Activated CD4-positive, alpha-beta T cell treated with anti-CD3 and anti-CD28 coated beads, Interleukin-2, amount 10 ng/mL, durations not matched to agents 7 days and 5 days (primary cell): ENCODE measurements around the gene CPLX4. TPM values are rescaled to one million over a fixed set of nuclear protein-coding genes. Genes with fewer than 3 reads are reported as not detected.
A peak's percentile ranks its signal among the peaks of the same experiment; 100 is the strongest.

Experiments used
- CTCF ChIA-PET: fragments of 350-600 bp; sonication (Branson Sonifier 250); formaldehyde crosslinking; loops from one replicate; lab custom pipeline; 2021; ENCODE audit warnings: antibody characterized with exemption; lab: Charles Lee
- POLR2A ChIA-PET: fragments of 350-600 bp; sonication (Branson Sonifier 250); formaldehyde crosslinking; loops from one replicate; lab custom pipeline; 2021; ENCODE audit warnings: antibody characterized with exemption; lab: Charles Lee
- DNase-seq: peaks from one replicate; pipeline ENCODE4 v3.0.0-alpha.2; 2020
- H3K27ac Mint-ChIP-seq: one replicate; pipeline ENCODE4 v1.8.0; 2021; ENCODE audit warnings: mild to moderate bottlenecking, moderate library complexity, mixed read lengths
- H3K27me3 Mint-ChIP-seq: one replicate; pipeline ENCODE4 v1.8.0; 2021; ENCODE audit warnings: mixed read lengths
- H3K36me3 Mint-ChIP-seq: one replicate; pipeline ENCODE4 v1.8.0; 2021; ENCODE audit warnings: low read depth, mixed read lengths
- H3K4me1 Mint-ChIP-seq: one replicate; pipeline ENCODE4 v1.8.0; 2021; ENCODE audit warnings: mixed read lengths
- H3K4me3 Mint-ChIP-seq: one replicate; pipeline ENCODE4 v1.8.0; 2021; ENCODE audit warnings: mild to moderate bottlenecking, moderate library complexity, mixed read lengths
- H3K9me3 Mint-ChIP-seq: one replicate; pipeline ENCODE4 v1.8.0; 2021; ENCODE audit warnings: mixed read lengths
- total RNA-seq, 2 experiments: library from RNA; stranded (reverse); gene quantifications; one replicate each; pipeline ENCODE4 v1.2.3, GENCODE V29; 2021

CPLX4 gene
- total RNA-seq, 2 experiments from 2014 or later, result not detected

DNA sequence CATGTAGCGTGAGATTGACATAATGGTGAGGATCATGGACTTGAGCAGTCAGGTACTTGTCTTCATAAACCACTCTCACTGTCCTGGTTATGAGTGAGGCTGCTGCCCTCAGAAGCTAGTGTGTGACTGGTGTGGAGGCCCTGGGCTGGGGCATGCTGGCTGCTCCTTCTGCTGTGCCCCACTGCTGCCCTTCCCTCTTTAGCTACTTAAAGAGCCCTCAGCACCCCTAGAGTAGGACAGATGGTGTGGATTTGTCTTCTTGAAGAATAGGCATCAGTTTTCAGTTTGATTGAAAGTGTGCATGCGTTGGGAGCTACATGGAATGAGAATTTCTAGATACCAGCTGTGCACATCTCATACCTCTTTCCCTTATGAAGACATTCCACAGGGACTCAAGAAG, 15.4 kb downstream of the CPLX4 start:
- no peak overlapping the region for H3K27ac Mint-ChIP-seq
- H3K4me3 Mint-ChIP-seq, result no peak overlapping the region
- CTCF ChIA-PET, result interaction anchor here (0.9 to 4.8 kb wide), 2 partner anchors 33 to 100 kb away, joined by 3 to 35 read pairs; no protein-coding TSS in a partner anchor
- H3K9me3 Mint-ChIP-seq, result no peaks in the 10 kb centered on the region
- no peaks in the 10 kb centered on the region for H3K36me3 Mint-ChIP-seq
- H3K4me1 Mint-ChIP-seq, result no peaks in the 10 kb centered on the region
- POLR2A ChIA-PET, result no interaction called here
- no peak for DNase-seq
- H3K27me3 Mint-ChIP-seq, result peaks cover 16% of the 10 kb centered on the region

DNA sequence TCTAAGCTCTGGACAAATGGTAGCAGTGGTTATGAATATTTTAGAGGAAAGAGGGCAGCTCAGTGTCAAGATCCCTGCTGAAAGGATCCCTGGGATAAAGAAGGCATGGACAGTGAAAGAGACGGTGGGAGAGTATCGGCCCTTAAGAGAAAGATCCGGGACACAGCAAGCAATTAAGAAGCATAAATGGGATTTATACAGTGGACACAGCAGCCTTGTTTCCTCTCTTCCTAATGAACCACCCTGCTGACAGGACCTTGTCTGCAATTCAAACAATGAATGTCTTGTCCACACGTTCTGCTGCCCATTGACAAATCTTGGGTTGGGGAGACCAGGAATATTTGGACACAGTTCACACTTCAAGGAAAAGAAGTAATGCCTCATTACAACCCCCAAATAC, 16.5 kb downstream of the CPLX4 start:
- peaks cover 16% of the 10 kb centered on the region for H3K27me3 Mint-ChIP-seq

DNA sequence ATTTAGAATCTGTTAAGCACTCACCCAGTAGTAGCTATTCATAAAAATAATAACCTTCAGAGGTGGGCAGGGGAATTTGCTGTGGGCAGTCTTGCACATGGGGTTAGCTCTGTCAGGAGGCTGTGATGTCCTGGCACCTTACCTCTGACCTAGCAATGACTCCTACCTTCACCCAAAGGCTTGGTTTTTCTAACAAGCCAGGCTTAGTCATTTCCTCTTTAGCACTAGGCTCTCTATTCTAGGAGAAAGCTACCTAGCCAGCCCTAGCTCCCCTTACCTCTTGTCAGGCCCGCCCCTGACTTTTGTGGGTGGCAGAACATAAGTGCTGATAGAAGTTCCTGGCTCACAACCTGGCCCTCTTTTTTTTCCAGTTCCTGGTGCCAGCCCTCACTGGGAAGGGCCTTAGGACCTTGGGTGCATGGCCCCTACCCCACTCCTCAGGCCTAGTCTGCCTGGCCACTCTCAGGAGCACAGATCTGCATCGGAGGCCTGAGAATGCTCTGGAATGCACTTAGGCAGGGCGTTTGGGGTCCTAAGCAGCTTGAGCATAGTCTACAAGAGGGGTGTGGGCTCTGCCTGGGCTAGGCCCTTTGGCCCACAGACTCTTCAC, 17.7 kb downstream of the CPLX4 start:
- no peaks in the 10 kb centered on the region for H3K4me1 Mint-ChIP-seq
- ChIA-PET CTCF (interaction anchor here (1.0 to 4.8 kb wide), 4 partner anchors 9 to 102 kb away, joined by 4 to 35 read pairs (median 5); no protein-coding TSS in a partner anchor), POLR2A (no interaction called here)
- H3K36me3 Mint-ChIP-seq, result no peaks in the 10 kb centered on the region
- no peak overlapping the region for H3K27ac Mint-ChIP-seq
- no peak for DNase-seq
- no peak overlapping the region for H3K4me3 Mint-ChIP-seq
- H3K27me3 Mint-ChIP-seq, result peaks cover 12% of the 10 kb centered on the region
- no peaks in the 10 kb centered on the region for H3K9me3 Mint-ChIP-seq

More for the DNA sequence above, 16.5 kb downstream of the CPLX4 start:
- Mint-ChIP-seq H3K4me3 (no peak overlapping the region), H3K4me1 (no peaks in the 10 kb centered on the region), H3K27ac (no peak overlapping the region), H3K9me3 (no peaks in the 10 kb centered on the region), H3K36me3 (no peaks in the 10 kb centered on the region)
- ChIA-PET POLR2A (no interaction called here), CTCF (interaction anchor here (4.8 kb wide), 1 partner anchor 101 kb away, joined by 35 read pairs; no protein-coding TSS in a partner anchor)
- no peak for DNase-seq

DNA sequence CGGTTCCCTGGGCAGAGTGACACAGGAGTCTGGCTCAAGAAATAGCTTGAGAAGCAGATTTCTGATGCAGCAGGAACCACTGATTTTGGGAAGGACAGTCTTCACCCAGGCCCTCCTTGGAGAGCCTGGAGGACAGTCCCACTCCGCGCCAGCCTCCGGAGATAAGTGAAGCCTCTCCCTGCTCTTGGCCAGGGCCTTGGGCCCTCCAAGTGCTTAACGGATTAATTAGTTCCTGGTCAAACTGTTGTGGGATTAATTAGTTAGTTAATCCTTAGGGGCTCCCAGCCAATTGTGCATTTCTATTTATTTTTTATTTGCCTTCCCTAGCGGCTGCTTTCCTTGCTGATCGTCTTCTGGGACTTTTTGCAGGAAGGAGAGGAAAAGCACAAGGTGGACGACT, 19.6 kb downstream of the CPLX4 start:
- no peak overlapping the region for H3K4me3 Mint-ChIP-seq
- H3K36me3 Mint-ChIP-seq, result no peaks in the 10 kb centered on the region
- DNase-seq, result no peak
- CTCF ChIA-PET, result no interaction called here
- peaks cover 10% of the 10 kb centered on the region for H3K27me3 Mint-ChIP-seq
- POLR2A ChIA-PET, result no interaction called here
- H3K4me1 Mint-ChIP-seq, result no peaks in the 10 kb centered on the region
- H3K9me3 Mint-ChIP-seq, result no peaks in the 10 kb centered on the region
- no peak overlapping the region for H3K27ac Mint-ChIP-seq

DNA sequence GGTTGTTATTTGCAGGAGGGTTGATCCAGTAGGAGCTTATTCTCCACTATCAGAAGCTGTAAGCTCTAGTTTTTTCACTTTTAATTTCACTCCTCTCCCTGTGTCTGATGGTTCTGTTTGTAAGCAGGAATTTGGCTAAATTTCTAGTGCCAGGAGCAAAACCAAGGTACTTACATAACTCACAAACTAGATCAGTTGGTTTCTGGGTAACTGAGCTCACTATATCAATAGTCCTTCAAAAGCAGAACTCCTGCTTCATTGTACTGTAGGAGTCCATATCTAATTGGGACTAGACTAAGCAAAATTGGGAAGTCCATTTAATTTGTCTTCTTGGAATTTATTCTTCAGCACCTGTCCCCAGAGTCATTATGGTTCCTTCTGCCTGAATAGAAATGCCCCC, 25.1 kb downstream of the CPLX4 start:
- Mint-ChIP-seq H3K27me3 (peaks cover 35% of the 10 kb centered on the region), H3K9me3 (no peaks in the 10 kb centered on the region), H3K4me1 (no peaks in the 10 kb centered on the region), H3K27ac (no peak overlapping the region), H3K36me3 (no peaks in the 10 kb centered on the region), H3K4me3 (no peak overlapping the region)
- CTCF ChIA-PET, result interaction anchor here (0.9 to 1.5 kb wide), 2 partner anchors 24 to 109 kb away, joined by 3 to 4 read pairs; no protein-coding TSS in a partner anchor
- no peak for DNase-seq
- POLR2A ChIA-PET, result no interaction called here

DNA sequence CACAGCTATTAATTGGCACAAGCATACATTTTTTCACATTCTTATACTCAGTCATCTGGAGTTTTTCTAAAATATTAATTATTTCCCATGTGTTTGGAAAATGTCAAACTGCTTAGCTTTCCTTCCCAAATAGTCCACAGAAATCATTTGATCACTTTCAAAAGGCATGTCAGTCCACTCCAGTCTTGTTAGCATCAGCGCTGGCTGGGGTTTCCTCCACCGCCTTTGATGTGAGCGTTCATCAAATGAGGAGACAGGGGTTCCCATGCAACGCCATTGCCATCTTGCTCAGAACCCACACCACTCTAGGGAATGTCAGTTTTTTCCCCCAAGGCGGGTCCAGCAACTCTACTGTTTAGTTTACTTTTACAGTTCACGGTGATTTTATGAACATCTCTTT, 32.1 kb downstream of the CPLX4 start:
- Mint-ChIP-seq H3K4me3 (no peak overlapping the region), H3K27ac (no peak overlapping the region), H3K4me1 (no peaks in the 10 kb centered on the region), H3K36me3 (no peaks in the 10 kb centered on the region), H3K9me3 (no peaks in the 10 kb centered on the region), H3K27me3 (peaks cover 37% of the 10 kb centered on the region)
- ChIA-PET CTCF (interaction anchor here (1.1 kb wide), 1 partner anchor 67 kb away, joined by 3 read pairs; no protein-coding TSS in a partner anchor), POLR2A (no interaction called here)
- no peak for DNase-seq

DNA sequence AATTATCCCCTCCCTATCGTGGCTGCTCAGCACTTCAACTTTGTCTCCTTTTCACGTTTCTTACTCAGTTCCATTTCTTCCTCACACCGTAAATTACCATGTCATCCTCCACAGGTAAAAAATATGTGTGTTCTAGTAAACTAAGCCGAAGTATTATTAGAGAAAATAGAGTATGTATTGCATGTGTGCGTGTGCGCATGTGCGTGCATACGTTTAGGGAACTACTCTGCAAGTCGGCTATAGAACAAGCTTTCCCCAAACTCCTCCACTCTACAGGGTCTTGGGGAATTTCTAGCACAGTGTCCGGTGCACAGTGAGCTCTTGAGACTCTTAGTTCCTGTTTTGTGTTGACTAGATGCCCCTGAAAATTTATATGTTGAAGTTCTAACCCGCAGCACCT, 36.1 kb downstream of the CPLX4 start:
- POLR2A ChIA-PET, result no interaction called here
- no peak for DNase-seq
- Mint-ChIP-seq H3K4me1 (no peaks in the 10 kb centered on the region), H3K27me3 (peaks cover 59% of the 10 kb centered on the region), H3K36me3 (no peaks in the 10 kb centered on the region), H3K9me3 (no peaks in the 10 kb centered on the region), H3K27ac (no peak overlapping the region), H3K4me3 (no peak overlapping the region)
- CTCF ChIA-PET, result no interaction called here

DNA sequence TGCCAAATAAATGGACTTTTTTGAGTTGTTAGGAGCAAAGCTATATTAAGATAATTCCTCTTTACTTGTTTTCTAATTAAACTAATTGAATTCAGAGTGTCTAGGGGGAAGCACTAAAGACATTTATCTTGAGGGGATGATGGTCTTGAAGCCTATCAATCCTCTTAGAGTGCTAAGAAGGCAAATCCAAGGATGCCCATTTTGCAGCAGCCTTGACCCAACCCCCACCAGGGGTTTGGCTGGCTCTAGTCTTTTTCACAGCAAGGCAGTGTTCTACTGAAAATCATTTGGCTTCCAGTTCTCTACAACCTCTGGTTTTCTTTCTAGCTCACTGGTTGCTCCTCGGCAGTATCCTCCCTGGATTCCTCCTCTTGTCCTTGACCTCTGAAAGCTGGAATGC, 38.7 kb downstream of the CPLX4 start:
- Mint-ChIP-seq H3K4me3 (no peak overlapping the region), H3K27me3 (peaks cover 63% of the 10 kb centered on the region), H3K4me1 (no peaks in the 10 kb centered on the region), H3K9me3 (no peaks in the 10 kb centered on the region), H3K36me3 (no peaks in the 10 kb centered on the region), H3K27ac (no peak overlapping the region)
- CTCF ChIA-PET, result no interaction called here
- no peak for DNase-seq
- POLR2A ChIA-PET, result no interaction called here

DNA sequence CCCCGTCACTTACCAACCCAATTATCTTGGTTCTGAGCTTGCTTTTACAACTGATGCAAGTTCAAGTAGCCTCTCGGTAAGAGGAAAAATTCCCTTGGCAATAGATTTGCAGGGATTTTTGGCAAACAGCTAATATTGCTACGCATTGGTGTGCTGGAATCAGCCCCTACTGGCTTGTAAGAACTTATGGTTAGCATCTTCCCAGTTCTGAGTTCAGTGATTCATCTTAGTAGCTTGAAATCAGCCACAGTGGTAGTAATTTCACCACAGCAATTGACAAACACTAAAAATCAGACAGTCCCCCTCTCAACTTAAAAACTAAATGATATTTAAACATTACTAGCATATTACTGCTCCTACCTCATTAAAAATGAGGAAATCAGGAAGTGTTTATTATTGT, 39.3 kb downstream of the CPLX4 start:
- Mint-ChIP-seq H3K9me3 (no peaks in the 10 kb centered on the region), H3K27ac (no peak overlapping the region), H3K27me3 (peaks cover 64% of the 10 kb centered on the region), H3K4me3 (no peak overlapping the region), H3K4me1 (peaks cover 2% of the 10 kb centered on the region), H3K36me3 (no peaks in the 10 kb centered on the region)
- DNase-seq, result no peak
- POLR2A ChIA-PET, result no interaction called here
- CTCF ChIA-PET, result interaction anchor here (1.8 kb wide), 1 partner anchor 21 kb away, joined by 4 read pairs; no protein-coding TSS in a partner anchor

DNA sequence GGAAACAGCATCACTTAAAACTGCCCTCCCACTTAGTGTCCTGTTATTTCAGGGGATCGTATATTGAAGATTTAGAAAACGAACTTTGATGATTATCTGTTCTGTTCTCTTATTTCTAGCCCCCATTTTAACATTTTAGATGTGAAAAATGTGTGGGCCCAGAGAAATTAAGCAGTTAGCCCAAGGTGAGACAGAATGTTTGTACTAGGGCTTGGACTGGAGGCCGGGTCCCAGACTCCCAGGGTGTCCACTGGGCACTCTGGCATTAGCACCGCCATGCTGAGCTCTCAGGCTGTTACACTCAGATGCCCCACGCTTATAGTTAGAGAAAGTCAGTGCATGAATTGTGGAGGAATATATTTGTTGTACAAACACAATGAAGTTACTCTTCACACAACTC, 39.7 kb downstream of the CPLX4 start:
- Mint-ChIP-seq H3K4me1 (peaks cover 3% of the 10 kb centered on the region), H3K36me3 (no peaks in the 10 kb centered on the region)

DNA sequence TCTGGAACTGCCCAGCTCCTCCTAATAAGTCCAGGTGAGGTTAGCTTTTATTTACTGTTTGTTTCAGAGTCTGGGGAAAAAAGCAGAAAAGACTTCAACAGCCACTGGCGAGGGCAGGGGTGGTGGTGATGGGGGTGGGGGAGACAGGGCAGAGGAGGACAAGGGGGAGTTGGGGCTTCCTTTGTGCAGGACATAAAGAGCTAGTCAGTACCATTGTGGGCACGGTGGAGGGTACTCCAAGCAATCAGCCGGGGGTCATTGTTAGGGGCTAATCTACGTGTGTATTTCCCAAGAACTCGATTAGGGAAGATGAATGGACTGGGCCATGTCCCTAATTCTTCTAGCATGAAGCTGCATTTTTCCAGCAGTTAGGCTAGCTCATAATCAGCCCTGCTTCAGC, 42.4 kb downstream of the CPLX4 start:
- H3K9me3 Mint-ChIP-seq, result no peaks in the 10 kb centered on the region
- H3K4me3 Mint-ChIP-seq, result no peak overlapping the region
- peaks cover 78% of the 10 kb centered on the region for H3K27me3 Mint-ChIP-seq
- POLR2A ChIA-PET, result no interaction called here
- CTCF ChIA-PET, result interaction anchor here (0.7 to 2.2 kb wide), 3 partner anchors 9 to 27 kb away, joined by 3 to 11 read pairs (median 3); no protein-coding TSS in a partner anchor
- H3K4me1 Mint-ChIP-seq, result peaks cover 10% of the 10 kb centered on the region
- no peak for DNase-seq
- no peaks in the 10 kb centered on the region for H3K36me3 Mint-ChIP-seq
- H3K27ac Mint-ChIP-seq, result no peak overlapping the region

More for the DNA sequence above, 39.7 kb downstream of the CPLX4 start:
- H3K4me3 Mint-ChIP-seq, result no peak overlapping the region
- H3K27me3 Mint-ChIP-seq, result peaks cover 66% of the 10 kb centered on the region
- no peak overlapping the region for H3K27ac Mint-ChIP-seq
- H3K9me3 Mint-ChIP-seq, result no peaks in the 10 kb centered on the region
- DNase-seq, result no peak
- ChIA-PET POLR2A (no interaction called here), CTCF (interaction anchor here (0.6 to 1.8 kb wide), 2 partner anchors 21 to 103 kb away, joined by 4 to 5 read pairs; no protein-coding TSS in a partner anchor)

DNA sequence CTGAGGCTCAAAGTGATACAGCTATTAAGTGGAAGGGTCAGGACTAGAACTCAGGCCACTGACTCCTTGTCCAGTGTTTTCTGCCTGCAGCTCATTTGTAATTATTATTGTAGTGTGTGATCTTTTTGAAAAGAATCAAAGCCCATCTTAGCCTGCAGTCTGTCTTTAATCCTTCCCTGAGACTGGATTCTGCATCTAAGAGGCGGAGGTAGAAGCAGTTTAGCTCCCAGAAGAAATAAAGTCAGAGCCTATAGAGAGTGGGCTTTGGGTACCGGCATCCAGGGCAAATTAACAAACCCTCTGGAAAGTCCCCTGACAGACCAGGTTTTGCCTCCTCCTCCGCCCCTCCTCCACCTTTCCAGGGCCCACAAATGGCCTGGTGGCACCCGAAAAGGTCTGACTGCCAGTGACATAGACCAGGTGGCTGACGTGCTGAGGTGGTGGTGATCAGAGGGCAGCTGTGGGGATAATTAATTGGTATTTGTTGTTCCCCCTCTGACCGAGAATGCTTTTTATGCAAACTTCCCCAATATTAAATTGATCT, 43.0 kb downstream of the CPLX4 start:
- ChIA-PET POLR2A (no interaction called here), CTCF (interaction anchor here (0.7 to 2.2 kb wide), 2 partner anchors 8 to 26 kb away, joined by 3 to 11 read pairs; no protein-coding TSS in a partner anchor)
- H3K27ac Mint-ChIP-seq, result no peak overlapping the region

DNA sequence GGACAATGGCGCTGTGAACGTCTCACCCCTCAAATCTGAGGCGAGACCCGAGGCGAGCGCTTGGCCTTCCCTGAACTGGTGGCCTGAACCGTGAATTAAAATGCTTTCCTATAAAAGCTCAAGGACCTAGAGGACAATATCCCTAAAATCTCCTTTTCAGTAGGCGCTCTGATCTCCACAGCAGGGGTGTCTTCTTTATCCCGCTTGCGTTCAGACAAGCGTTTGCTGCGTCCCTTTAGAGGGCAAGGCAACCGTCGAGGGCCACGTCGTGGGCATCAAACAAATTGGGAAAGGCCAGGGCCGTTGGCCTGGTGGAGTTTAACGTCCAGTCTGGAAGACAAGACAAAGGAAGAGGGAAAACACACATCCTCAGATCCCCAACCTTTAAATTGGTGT, 43.9 kb downstream of the CPLX4 start:
- Mint-ChIP-seq H3K27ac (peak overlapping the region; percentile 37), H3K4me3 (no peak overlapping the region), H3K27me3 (peaks cover 80% of the 10 kb centered on the region), H3K36me3 (no peaks in the 10 kb centered on the region), H3K9me3 (no peaks in the 10 kb centered on the region), H3K4me1 (peaks cover 14% of the 10 kb centered on the region)
- POLR2A ChIA-PET, result no interaction called here
- DNase-seq, result no peak
- CTCF ChIA-PET, result no interaction called here

More for the DNA sequence above, 43.0 kb downstream of the CPLX4 start:
- H3K4me3 Mint-ChIP-seq, result no peak overlapping the region
- no peaks in the 10 kb centered on the region for H3K9me3 Mint-ChIP-seq
- peaks cover 78% of the 10 kb centered on the region for H3K27me3 Mint-ChIP-seq
- peaks cover 10% of the 10 kb centered on the region for H3K4me1 Mint-ChIP-seq
- no peak for DNase-seq
- no peaks in the 10 kb centered on the region for H3K36me3 Mint-ChIP-seq
